ENCODE results near the gene GTF2E1. TPM values are rescaled to one million over a fixed set of nuclear protein-coding genes. Genes with fewer than 3 reads are reported as not detected.

Gene GTF2E1
- polyA plus RNA-seq, 3 donors: 6.1 to 7.9 (median 6.9) TPM

DNA sequence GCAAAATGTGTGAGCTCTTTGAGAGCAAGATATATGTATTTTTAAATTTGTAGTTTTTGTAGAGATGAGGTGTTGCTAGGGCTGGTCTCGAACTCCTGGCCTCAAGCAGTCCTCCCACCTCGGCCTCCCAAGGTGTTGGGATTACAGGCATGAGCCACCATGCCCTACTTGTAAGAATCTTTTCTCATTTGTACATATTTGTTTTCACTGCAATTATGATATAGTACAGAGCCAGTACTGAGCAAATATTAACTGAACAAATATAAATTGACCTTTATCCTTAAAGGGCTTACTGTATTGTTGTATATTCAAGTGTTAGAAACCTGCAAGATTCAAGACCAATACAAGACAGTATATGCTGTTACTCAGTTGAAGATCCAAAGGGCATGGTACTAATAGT lies 53.4 kb downstream of the GTF2E1 start:
- DNase-seq: no peak
- WGBS (ENCODE audit: insufficient coverage): no CpG with 5 or more reads among the region's 2 CpGs
- Histone ChIP-seq H3K9me3 (replicated peaks in 1 of 2; ENCODE audit: control insufficient read depth in 1 of 2, insufficient read depth in 1 of 2, low read length in 2 of 2) (no peaks in the 10 kb centered on the region), H3K27me3 (ENCODE audit: control insufficient read depth in 2 of 2, insufficient read depth in 2 of 2, low read length in 2 of 2) (peaks cover 0 to 2% of the 10 kb centered on the region in 2 donors), H3K9ac (ENCODE audit: insufficient read depth, low read length, poor library complexity, severe bottlenecking) (no peak overlapping the region), H2AFZ (ENCODE audit: insufficient read depth, low read depth, low read length, poor library complexity, severe bottlenecking) (no peak overlapping the region), H3K4me3 (replicated peaks in 1 of 3; ENCODE audit: low read depth in 2 of 3, low read length in 3 of 3) (no peak overlapping the region), H3K79me2 (ENCODE audit: insufficient read depth, low read length) (no peaks in the 10 kb centered on the region), H3K4me1 (ENCODE audit: control insufficient read depth in 1 of 2, insufficient read depth in 2 of 2, low read length in 2 of 2) (no peaks in the 10 kb centered on the region), H3K27ac (ENCODE audit: low read depth in 1 of 2, low read length in 2 of 2) (no peak overlapping the region), H3K36me3 (replicated peaks in 1 of 2; ENCODE audit: control insufficient read depth in 1 of 2, insufficient read depth in 2 of 2, low read length in 2 of 2) (no peaks in the 10 kb centered on the region), H4K20me1 (ENCODE audit: insufficient read depth, low read length) (no peaks in the 10 kb centered on the region), H3K4me2 (replicated peaks; ENCODE audit: extremely low read depth, low read length, poor library complexity, severe bottlenecking) (no peak overlapping the region)
- H3K36me3 Mint-ChIP-seq: no peaks in the 10 kb centered on the region
- H3K4me1 Mint-ChIP-seq: no peaks in the 10 kb centered on the region
- TF ChIP-seq, protein P1, sequence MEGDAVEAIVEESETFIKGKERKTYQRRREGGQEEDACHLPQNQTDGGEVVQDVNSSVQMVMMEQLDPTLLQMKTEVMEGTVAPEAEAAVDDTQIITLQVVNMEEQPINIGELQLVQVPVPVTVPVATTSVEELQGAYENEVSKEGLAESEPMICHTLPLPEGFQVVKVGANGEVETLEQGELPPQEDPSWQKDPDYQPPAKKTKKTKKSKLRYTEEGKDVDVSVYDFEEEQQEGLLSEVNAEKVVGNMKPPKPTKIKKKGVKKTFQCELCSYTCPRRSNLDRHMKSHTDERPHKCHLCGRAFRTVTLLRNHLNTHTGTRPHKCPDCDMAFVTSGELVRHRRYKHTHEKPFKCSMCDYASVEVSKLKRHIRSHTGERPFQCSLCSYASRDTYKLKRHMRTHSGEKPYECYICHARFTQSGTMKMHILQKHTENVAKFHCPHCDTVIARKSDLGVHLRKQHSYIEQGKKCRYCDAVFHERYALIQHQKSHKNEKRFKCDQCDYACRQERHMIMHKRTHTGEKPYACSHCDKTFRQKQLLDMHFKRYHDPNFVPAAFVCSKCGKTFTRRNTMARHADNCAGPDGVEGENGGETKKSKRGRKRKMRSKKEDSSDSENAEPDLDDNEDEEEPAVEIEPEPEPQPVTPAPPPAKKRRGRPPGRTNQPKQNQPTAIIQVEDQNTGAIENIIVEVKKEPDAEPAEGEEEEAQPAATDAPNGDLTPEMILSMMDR (IDR thresholded peaks at IDR 0.05): no peak
- H3K4me3 Mint-ChIP-seq: no peak overlapping the region
- H3K27ac Mint-ChIP-seq: no peak overlapping the region
- H3K27me3 Mint-ChIP-seq (ENCODE audit: low read depth in 3 of 3): peaks cover 0 to 4% (median 4%) of the 10 kb centered on the region in 3 donors
- intact Hi-C loops (cut with micrococcal nuclease): loop anchor here (5.0 to 10.0 kb wide), 2 partner anchors 234 to 551 kb away; no protein-coding TSS in a partner anchor
- H3K9me3 Mint-ChIP-seq: no peaks in the 10 kb centered on the region

DNA sequence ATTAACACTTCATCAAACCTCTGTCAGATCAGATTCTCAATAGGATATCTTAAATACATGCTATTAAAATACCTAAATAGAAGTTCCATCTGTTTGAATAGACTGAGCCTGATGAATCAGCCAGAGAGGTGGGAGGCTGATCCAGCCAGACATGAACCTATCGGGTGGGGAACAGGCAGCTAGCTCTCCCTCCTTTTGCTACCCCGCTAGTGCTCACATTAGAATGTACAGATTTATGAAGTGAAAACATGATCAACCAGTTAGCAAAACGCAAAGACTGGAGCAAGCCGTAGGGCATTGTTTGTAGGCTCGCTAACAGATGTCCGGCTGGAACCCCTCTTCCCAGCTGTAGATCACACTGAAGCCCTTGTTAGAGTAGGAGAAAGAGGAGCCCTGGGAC lies 54.4 kb downstream of the GTF2E1 start:
- Mint-ChIP-seq H3K4me1 (no peaks in the 10 kb centered on the region), H3K9me3 (no peaks in the 10 kb centered on the region), H3K27ac (no peak overlapping the region), H3K4me3 (no peak overlapping the region), H3K27me3 (ENCODE audit: low read depth in 3 of 3) (peaks cover 0 to 5% (median 4%) of the 10 kb centered on the region in 3 donors), H3K36me3 (no peaks in the 10 kb centered on the region)
- 88% methylated on average over 4 of the region's 6 CpGs for WGBS (ENCODE audit: insufficient coverage)
- Histone ChIP-seq H3K36me3 (replicated peaks in 1 of 2; ENCODE audit: control insufficient read depth in 1 of 2, insufficient read depth in 2 of 2, low read length in 2 of 2) (no peaks in the 10 kb centered on the region), H2AFZ (ENCODE audit: insufficient read depth, low read depth, low read length, poor library complexity, severe bottlenecking) (no peak overlapping the region), H3K79me2 (ENCODE audit: insufficient read depth, low read length) (no peaks in the 10 kb centered on the region), H3K27ac (ENCODE audit: low read depth in 1 of 2, low read length in 2 of 2) (no peak overlapping the region), H3K27me3 (ENCODE audit: control insufficient read depth in 2 of 2, insufficient read depth in 2 of 2, low read length in 2 of 2) (peaks cover 0 to 2% of the 10 kb centered on the region in 2 donors), H3K4me2 (replicated peaks; ENCODE audit: extremely low read depth, low read length, poor library complexity, severe bottlenecking) (no peak overlapping the region), H3K9me3 (replicated peaks in 1 of 2; ENCODE audit: control insufficient read depth in 1 of 2, insufficient read depth in 1 of 2, low read length in 2 of 2) (no peaks in the 10 kb centered on the region), H3K4me3 (replicated peaks in 1 of 3; ENCODE audit: low read depth in 2 of 3, low read length in 3 of 3) (no peak overlapping the region), H3K9ac (ENCODE audit: insufficient read depth, low read length, poor library complexity, severe bottlenecking) (no peak overlapping the region), H3K4me1 (ENCODE audit: control insufficient read depth in 1 of 2, insufficient read depth in 2 of 2, low read length in 2 of 2) (no peaks in the 10 kb centered on the region), H4K20me1 (ENCODE audit: insufficient read depth, low read length) (no peaks in the 10 kb centered on the region)
- intact Hi-C loops (cut with micrococcal nuclease): loop anchor here (5.0 to 10.0 kb wide), 2 partner anchors 235 to 552 kb away; no protein-coding TSS in a partner anchor
- DNase-seq: no peak
- TF ChIP-seq, protein P1 (IDR thresholded peaks at IDR 0.05): no peak

All from CD14-positive monocyte (primary cell).